OCI-LY7 (cell line): ENCODE results near the gene NELL1. TPM values are rescaled to one million over a fixed set of nuclear protein-coding genes. Genes with fewer than 3 reads are reported as not detected.

Experiments used
- BruUV-seq: library from RNA; stranded (reverse); fragments of 400-500 nt; replicated peaks from 2 replicates; lab custom pipeline; 2021; lab: Mats Ljungman, UMichigan
- CTCF ChIA-PET: fragments of 300-600 bp; sonication (Branson Sonifier 250); formaldehyde crosslinking; loops from one replicate; lab custom pipeline; 2022; ENCODE audit warnings: antibody characterized with exemption; ENCODE audit not compliant: unreplicated experiment; lab: Charles Lee
- POLR2A ChIA-PET: fragments of 300-600 bp; sonication (Branson Sonifier 250); formaldehyde crosslinking; loops from one replicate; lab custom pipeline; 2022; ENCODE audit warnings: antibody characterized with exemption; lab: Charles Lee
- DNase-seq: peaks from one replicate; pipeline ENCODE4 v3.0.0-alpha.2; 2015; ENCODE audit warnings: low spot score
- H2AFZ ChIP-seq: fragments of 200-600 bp; sonication (generic), shearing (Covaris generic); 2 replicates; pipeline ENCODE4 v1.6.1; 2014; ENCODE audit warnings: mild to moderate bottlenecking, antibody characterized with exemption, low read length, moderate library complexity
- H3K27ac ChIP-seq: fragments of 200-600 bp; sonication (generic); 2 replicates; pipeline ENCODE4 v1.5.1; 2014; ENCODE audit warnings: mixed run types, low read depth, mild to moderate bottlenecking, moderate library complexity, low read length, inconsistent platforms; ENCODE audit not compliant: poor library complexity, severe bottlenecking
- H3K36me3 ChIP-seq: fragments of 200-600 bp; sonication (generic); 2 replicates; pipeline ENCODE4 v1.6.1; 2014; ENCODE audit warnings: mild to moderate bottlenecking, antibody characterized with exemption, low read length, moderate library complexity, mixed read lengths; ENCODE audit not compliant: insufficient read depth
- H3K4me1 ChIP-seq: fragments of 200-600 bp; sonication (generic); 2 replicates; pipeline ENCODE4 v1.5.1; 2014; ENCODE audit warnings: mild to moderate bottlenecking, low read length; ENCODE audit not compliant: insufficient read depth, poor library complexity, severe bottlenecking
- H3K4me2 ChIP-seq: fragments of 200-600 bp; sonication (generic); 2 replicates; pipeline ENCODE4 v1.6.1; 2014; ENCODE audit warnings: mild to moderate bottlenecking, low read length
- H3K4me3 ChIP-seq: fragments of 200-600 bp; sonication (generic); 2 replicates; pipeline ENCODE4 v1.5.1; 2014; ENCODE audit warnings: mild to moderate bottlenecking, low read depth, low read length; ENCODE audit not compliant: poor library complexity, severe bottlenecking
- H3K79me2 ChIP-seq: fragments of 200-600 bp; sonication (generic); 2 replicates; pipeline ENCODE4 v1.6.1; 2016; ENCODE audit warnings: low read depth, mild to moderate bottlenecking, low read length, moderate library complexity, mixed read lengths; ENCODE audit not compliant: insufficient read depth
- H3K9me2 ChIP-seq: fragments of 200-600 bp; sonication (generic); 2 replicates; pipeline ENCODE4 v1.6.1; 2016; ENCODE audit warnings: mild to moderate bottlenecking, low read length, mixed read lengths; ENCODE audit not compliant: insufficient read depth
- H3K9me3 ChIP-seq: fragments of 200-600 bp; sonication (generic); 2 replicates; pipeline ENCODE4 v1.6.1; 2014; ENCODE audit warnings: mild to moderate bottlenecking, mixed run types, low read length, mixed read lengths
- H4K20me1 ChIP-seq: fragments of 200-600 bp; sonication (generic); 2 replicates; pipeline ENCODE4 v1.6.1; 2014; ENCODE audit warnings: mild to moderate bottlenecking, antibody characterized with exemption, low read length, moderate library complexity, mixed read lengths; ENCODE audit not compliant: insufficient read depth
- CTCF ChIP-seq: fragments of 200-600 bp; sonication (generic); conservative IDR thresholded peaks from 2 replicates; pipeline ENCODE4 v1.5.1; 2014; ENCODE audit warnings: mild to moderate bottlenecking, antibody characterized with exemption, low read length, moderate library complexity, mixed read lengths
- EZH2phosphoT487 ChIP-seq: fragments of 200-600 bp; sonication (generic); IDR thresholded peaks from 2 replicates; pipeline ENCODE4 v1.6.1; 2018; ENCODE audit warnings: low read depth, borderline replicate concordance, mild to moderate bottlenecking, mixed run types, antibody characterized with exemption, low read length, moderate library complexity, mixed read lengths
- intact Hi-C: fragments of 100-400 bp; cut with micrococcal nuclease; formaldehyde crosslinking; loops from one replicate; pipeline ENCODE4 v1.10.0; 2022; ENCODE audit not compliant: unreplicated experiment
- total RNA-seq, 2 experiments: library from RNA; depleted of rRNA in 1 of 2; stranded (reverse); fragments of >200 nt in 1 of 2; shearing (Covaris generic) in 1 of 2; gene quantifications; 2 replicates each; pipeline ENCODE4 v1.2.3, GENCODE V29; 2014 to 2022

The NELL1 gene
- total RNA-seq, 2 experiments from 2014 or later, result not detected

GRCh38 chr11:20621679-20622078, 47.7 kb upstream of the NELL1 start:
- intact Hi-C loops, result no loop called here
- H3K79me2 ChIP-seq, result no peaks in the 10 kb centered on the region
- no peaks in the 10 kb centered on the region for H4K20me1 ChIP-seq
- H2AFZ ChIP-seq, result no peak overlapping the region
- H3K27ac ChIP-seq, result no peak overlapping the region
- no peak for DNase-seq
- no peaks in the 10 kb centered on the region for H3K36me3 ChIP-seq
- ChIA-PET POLR2A (no interaction called here), CTCF (no interaction called here)
- no TSS peak for BruUV-seq
- no peaks in the 10 kb centered on the region for H3K4me1 ChIP-seq
- no peaks in the 10 kb centered on the region for H3K9me2 ChIP-seq
- no peak overlapping the region for H3K4me2 ChIP-seq
- no peaks in the 10 kb centered on the region for H3K9me3 ChIP-seq
- H3K4me3 ChIP-seq, result no peak overlapping the region
- TF ChIP-seq EZH2phosphoT487 (no peak), CTCF (no peak)

DNA sequence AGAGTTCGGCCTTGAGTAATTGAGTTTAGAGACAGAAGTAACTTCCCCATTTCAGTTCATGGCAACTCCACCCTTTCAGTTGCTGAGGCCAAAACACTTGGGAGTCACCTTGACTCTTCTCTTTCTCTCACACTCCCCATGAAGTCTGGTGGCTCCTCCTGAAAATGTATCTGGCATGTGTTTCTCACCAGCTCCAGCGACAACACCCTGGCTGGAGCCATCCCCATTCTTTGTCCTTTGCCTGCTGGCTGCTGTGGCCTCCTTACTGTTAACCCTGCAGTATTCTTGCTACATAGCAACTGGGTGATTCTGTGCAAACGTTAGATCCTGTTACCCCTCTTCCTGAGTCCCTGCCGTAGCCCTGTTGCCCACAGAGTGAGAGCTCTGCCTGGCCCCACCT, 46.1 kb upstream of the NELL1 start:
- no peak for DNase-seq
- BruUV-seq, result no TSS peak

More for the DNA sequence above, 46.1 kb upstream of the NELL1 start:
- ChIA-PET CTCF (no interaction called here), POLR2A (no interaction called here)
- H2AFZ ChIP-seq, result no peak overlapping the region
- intact Hi-C loops, result no loop called here
- H3K4me2 ChIP-seq, result no peak overlapping the region
- no peaks in the 10 kb centered on the region for H4K20me1 ChIP-seq
- no peaks in the 10 kb centered on the region for H3K79me2 ChIP-seq
- H3K4me1 ChIP-seq, result no peaks in the 10 kb centered on the region
- H3K9me2 ChIP-seq, result no peaks in the 10 kb centered on the region
- H3K27ac ChIP-seq, result no peak overlapping the region
- no peak overlapping the region for H3K4me3 ChIP-seq
- TF ChIP-seq CTCF (no peak), EZH2phosphoT487 (no peak)
- H3K9me3 ChIP-seq, result no peaks in the 10 kb centered on the region
- H3K36me3 ChIP-seq, result no peaks in the 10 kb centered on the region
